H9 (cell line): ENCODE measurements around the gene MAP3K9. TPM values are rescaled to one million over a fixed set of nuclear protein-coding genes. Genes with fewer than 3 reads are reported as not detected.

Experiments
- DNase-seq: peaks from one replicate; pipeline ENCODE4 v3.0.0-alpha.2; 2017
- H2AFZ ChIP-seq: one replicate; pipeline ENCODE4 v1.6.1; 2013; ENCODE audit warnings: mild to moderate bottlenecking, low read length, control low read depth, moderate library complexity
- H2AK5ac ChIP-seq: 2 replicates; pipeline ENCODE4 v1.6.1; 2013; ENCODE audit warnings: low read length, control low read depth, mixed read lengths; ENCODE audit not compliant: insufficient read length
- H2BK120ac ChIP-seq: one replicate; pipeline ENCODE4 v1.6.1; 2013; ENCODE audit warnings: low read depth, mild to moderate bottlenecking, low read length, control low read depth, inconsistent platforms; ENCODE audit not compliant: poor library complexity, severe bottlenecking
- H2BK12ac ChIP-seq: 2 replicates; pipeline ENCODE4 v1.6.1; 2013; ENCODE audit warnings: low read length, control low read depth, mixed read lengths, low read depth; ENCODE audit not compliant: insufficient read length
- H2BK15ac ChIP-seq: 2 replicates; pipeline ENCODE4 v1.6.1; 2013; ENCODE audit warnings: low read depth, low read length, control low read depth
- H2BK20ac ChIP-seq: one replicate; pipeline ENCODE4 v1.6.1; 2013; ENCODE audit warnings: low read depth, mild to moderate bottlenecking, low read length, control low read depth, inconsistent platforms; ENCODE audit not compliant: poor library complexity, severe bottlenecking
- H2BK5ac ChIP-seq: 2 replicates; pipeline ENCODE4 v1.6.1; 2013; ENCODE audit warnings: low read length, control low read depth, mixed read lengths; ENCODE audit not compliant: insufficient read length
- H3K14ac ChIP-seq: 2 replicates; pipeline ENCODE4 v1.6.1; 2013; ENCODE audit warnings: low read length, control low read depth; ENCODE audit not compliant: insufficient read depth
- H3K18ac ChIP-seq: 2 replicates; pipeline ENCODE4 v1.6.1; 2013; ENCODE audit warnings: low read depth, mild to moderate bottlenecking, mixed read lengths, low read length, control low read depth; ENCODE audit not compliant: insufficient read length
- H3K23ac ChIP-seq: 2 replicates; pipeline ENCODE4 v1.6.1; 2013; ENCODE audit warnings: low read length, control low read depth, mixed read lengths, low read depth; ENCODE audit not compliant: insufficient read length
- H3K23me2 ChIP-seq: 2 replicates; pipeline ENCODE4 v1.6.1; 2013; ENCODE audit warnings: low read depth, mild to moderate bottlenecking, mixed read lengths, low read length, control low read depth; ENCODE audit not compliant: insufficient read length, poor library complexity, severe bottlenecking
- H3K27ac ChIP-seq: 2 replicates; pipeline ENCODE4 v1.5.1; 2013; ENCODE audit warnings: low read length, control low read depth, mixed read lengths, low read depth; ENCODE audit not compliant: insufficient read length
- H3K27me3 ChIP-seq: 2 replicates; pipeline ENCODE4 v1.6.1; 2013; ENCODE audit warnings: low read length, control low read depth, inconsistent platforms; ENCODE audit not compliant: insufficient read depth
- H3K4ac ChIP-seq: 2 replicates; pipeline ENCODE4 v1.6.1; 2013; ENCODE audit warnings: low read depth, mild to moderate bottlenecking, control low read depth, inconsistent platforms, low read length, moderate library complexity
- H3K4me1 ChIP-seq: 2 replicates; pipeline ENCODE4 v1.6.1; 2013; ENCODE audit warnings: low read length, control low read depth, inconsistent platforms; ENCODE audit not compliant: insufficient read depth
- H3K4me2 ChIP-seq: 2 replicates; pipeline ENCODE4 v1.6.1; 2013; ENCODE audit warnings: low read length, control low read depth, mixed read lengths; ENCODE audit not compliant: insufficient read length, insufficient read depth
- H3K56ac ChIP-seq: 2 replicates; pipeline ENCODE4 v1.6.1; 2013; ENCODE audit warnings: low read depth, mild to moderate bottlenecking, mixed read lengths, low read length, control low read depth; ENCODE audit not compliant: insufficient read length
- H3K79me1 ChIP-seq: 2 replicates; pipeline ENCODE4 v1.6.1; 2013; ENCODE audit warnings: low read depth, mild to moderate bottlenecking, moderate library complexity, low read length, control low read depth, inconsistent platforms; ENCODE audit not compliant: insufficient read depth, poor library complexity, severe bottlenecking
- H3K79me2 ChIP-seq: 2 replicates; pipeline ENCODE4 v1.6.1; 2013; ENCODE audit warnings: low read length, control low read depth, inconsistent platforms; ENCODE audit not compliant: insufficient read depth
- H3K9ac ChIP-seq: 2 replicates; pipeline ENCODE4 v1.6.1; 2013; ENCODE audit warnings: low read length, control low read depth, mixed read lengths; ENCODE audit not compliant: insufficient read length; ENCODE audit errors: extremely low read depth
- H3K9me3 ChIP-seq: one replicate; pipeline ENCODE4 v1.6.1; 2013; ENCODE audit warnings: low read depth, low read length, inconsistent platforms; ENCODE audit not compliant: control insufficient read depth
- H3T11ph ChIP-seq: one replicate; pipeline ENCODE4 v1.6.1; 2013; ENCODE audit warnings: mild to moderate bottlenecking, low read length, control low read depth, inconsistent platforms
- H4K20me1 ChIP-seq: one replicate; pipeline ENCODE4 v1.6.1; 2013; ENCODE audit not compliant: control insufficient read depth, insufficient read length, insufficient read depth
- H4K5ac ChIP-seq: 2 replicates; pipeline ENCODE4 v1.6.1; 2013; ENCODE audit warnings: low read depth, mild to moderate bottlenecking, mixed read lengths, low read length, control low read depth; ENCODE audit not compliant: insufficient read length
- H4K8ac ChIP-seq: replicated peaks from 2 replicates; pipeline ENCODE4 v1.6.1; 2013; ENCODE audit warnings: low read length, control low read depth, mixed read lengths, low read depth; ENCODE audit not compliant: insufficient read length
- H4K91ac ChIP-seq: 2 replicates; pipeline ENCODE4 v1.6.1; 2013; ENCODE audit warnings: low read depth, mild to moderate bottlenecking, moderate library complexity, mixed read lengths, low read length, control low read depth; ENCODE audit not compliant: insufficient read length
- H3K27ac Mint-ChIP-seq, 3 experiments: 2 replicates in 2 of 3; 3 replicates in 1 of 3; pipeline ENCODE4 v1.8.0; 2020 to 2021; ENCODE audit warnings: mixed read lengths in 3 of 3, mild to moderate bottlenecking in 1 of 3, moderate library complexity in 1 of 3
- H3K27me3 Mint-ChIP-seq: 2 replicates; pipeline ENCODE4 v1.8.0; 2021; ENCODE audit warnings: low read depth, mild to moderate bottlenecking, moderate library complexity, mixed read lengths
- H3K36me3 Mint-ChIP-seq, 3 experiments: 2 replicates in 2 of 3; 3 replicates in 1 of 3; pipeline ENCODE4 v1.8.0; 2020 to 2021; ENCODE audit warnings: low read depth in 3 of 3, mixed read lengths in 3 of 3; ENCODE audit not compliant: insufficient read depth in 1 of 3
- H3K4me1 Mint-ChIP-seq, 2 experiments: 2 replicates each; pipeline ENCODE4 v1.8.0; 2020; ENCODE audit warnings: mixed read lengths in 2 of 2
- H3K4me3 Mint-ChIP-seq, 2 experiments: 2 replicates in 1 of 2; 3 replicates in 1 of 2; pipeline ENCODE4 v1.8.0; 2020 to 2021; ENCODE audit warnings: mild to moderate bottlenecking in 2 of 2, mixed read lengths in 2 of 2, moderate library complexity in 1 of 2
- H3K9me3 Mint-ChIP-seq, 2 experiments: 2 replicates in 1 of 2; 3 replicates in 1 of 2; pipeline ENCODE4 v1.8.0; 2020; ENCODE audit warnings: mild to moderate bottlenecking in 2 of 2, mixed read lengths in 2 of 2, moderate library complexity in 1 of 2
- WGBS: extraction: QIAGEN DNeasy Blood & Tissue Kit; methylation state at CpG from one replicate; pipeline ENCODE4 v1.1.7; 2013; ENCODE audit warnings: missing lambda C conversion rate, low lambda C conversion rate, mixed read lengths; ENCODE audit not compliant: insufficient read length; ENCODE audit errors: extremely low coverage; 5-methylcytosine and 5-hydroxymethylcytosine counted together
- total RNA-seq: library from RNA; stranded (reverse); gene quantifications from 2 replicates; pipeline ENCODE4 v1.2.1, GENCODE V29; 2021
- TF ChIP-seq, protein P1 (sequence below): fragments of 200-600 bp; sonication (generic); conservative IDR thresholded peaks from 3 replicates; pipeline ENCODE4 v1.8.0; 2021; ENCODE audit warnings: antibody characterized with exemption, mild to moderate bottlenecking

Gene MAP3K9
- total RNA-seq, 1 experiment from 2014 or later, result 20.0 TPM

DNA sequence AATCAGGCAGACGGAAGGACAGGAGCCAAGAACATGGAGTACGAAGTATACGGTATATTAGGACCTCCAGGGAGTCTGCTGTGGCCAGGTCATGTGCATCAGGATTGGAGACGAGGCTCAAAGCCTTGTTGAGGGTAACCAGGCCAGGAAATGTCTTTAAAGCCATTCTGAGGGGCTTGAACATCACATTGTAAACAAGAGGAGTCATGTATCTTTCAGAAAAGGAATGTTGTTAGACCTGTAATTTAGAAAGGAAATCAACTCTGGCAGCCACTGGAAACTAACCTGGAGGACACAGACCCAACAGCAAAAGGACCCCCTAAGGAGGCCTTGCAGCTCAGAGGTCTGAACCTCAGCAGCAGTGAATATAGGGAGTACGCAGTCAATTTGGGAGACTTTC, 7.5 kb downstream of the MAP3K9 start:
- Histone ChIP-seq H2BK20ac (no peak overlapping the region), H2AFZ (no peak overlapping the region), H3K9me3 (no peaks in the 10 kb centered on the region), H3T11ph (no peak overlapping the region), H3K23me2 (no peaks in the 10 kb centered on the region), H4K91ac (no peak overlapping the region), H3K14ac (no peak overlapping the region), H2AK5ac (no peak overlapping the region), H4K20me1 (no peaks in the 10 kb centered on the region), H3K4me1 (no peaks in the 10 kb centered on the region), H3K9ac (no peak overlapping the region), H3K18ac (no peak overlapping the region), H3K27ac (no peak overlapping the region), H4K5ac (no peak overlapping the region), H2BK120ac (no peak overlapping the region), H3K79me1 (peaks cover 19% of the 10 kb centered on the region), H3K23ac (no peak overlapping the region), H3K56ac (no peak overlapping the region), H2BK15ac (no peak overlapping the region), H4K8ac (no peak overlapping the region), H3K4me2 (no peak overlapping the region), H3K27me3 (no peaks in the 10 kb centered on the region), H2BK12ac (no peak overlapping the region), H2BK5ac (no peak overlapping the region), H3K4ac (no peak overlapping the region), H3K79me2 (peaks cover 13% of the 10 kb centered on the region; the same call in 1 of the 2 replicates)
- Mint-ChIP-seq H3K36me3 (peaks cover 27 to 46% (median 31%) of the 10 kb centered on the region in 3 experiments), H3K27ac (no peak overlapping the region; a peak in 1 of 7 replicates), H3K27me3 (no peaks in the 10 kb centered on the region), H3K9me3 (no peaks in the 10 kb centered on the region), H3K4me3 (no peak overlapping the region), H3K4me1 (peaks cover 8 to 9% of the 10 kb centered on the region in 2 experiments)
- TF ChIP-seq, protein P1, sequence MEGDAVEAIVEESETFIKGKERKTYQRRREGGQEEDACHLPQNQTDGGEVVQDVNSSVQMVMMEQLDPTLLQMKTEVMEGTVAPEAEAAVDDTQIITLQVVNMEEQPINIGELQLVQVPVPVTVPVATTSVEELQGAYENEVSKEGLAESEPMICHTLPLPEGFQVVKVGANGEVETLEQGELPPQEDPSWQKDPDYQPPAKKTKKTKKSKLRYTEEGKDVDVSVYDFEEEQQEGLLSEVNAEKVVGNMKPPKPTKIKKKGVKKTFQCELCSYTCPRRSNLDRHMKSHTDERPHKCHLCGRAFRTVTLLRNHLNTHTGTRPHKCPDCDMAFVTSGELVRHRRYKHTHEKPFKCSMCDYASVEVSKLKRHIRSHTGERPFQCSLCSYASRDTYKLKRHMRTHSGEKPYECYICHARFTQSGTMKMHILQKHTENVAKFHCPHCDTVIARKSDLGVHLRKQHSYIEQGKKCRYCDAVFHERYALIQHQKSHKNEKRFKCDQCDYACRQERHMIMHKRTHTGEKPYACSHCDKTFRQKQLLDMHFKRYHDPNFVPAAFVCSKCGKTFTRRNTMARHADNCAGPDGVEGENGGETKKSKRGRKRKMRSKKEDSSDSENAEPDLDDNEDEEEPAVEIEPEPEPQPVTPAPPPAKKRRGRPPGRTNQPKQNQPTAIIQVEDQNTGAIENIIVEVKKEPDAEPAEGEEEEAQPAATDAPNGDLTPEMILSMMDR, result no peak
- WGBS, result no CpG with 5 or more reads among the region's 5 CpGs
- DNase-seq, result no peak
